Stimulated activated memory B cell treated with anti-CD40 and anti-IgM and Interleukin-4, amounts not matched to agents 10 μg/mL and 1 μg/mL and 100 μg/mL, for 72 hours (primary cell): Measurements from ENCODE around the gene CCDC70.
"Not testable (repeated sequence)": the region's sequence is repeated elsewhere in the genome, so short reads cannot be mapped to it uniquely, and the experiment has no call there.

Source experiments
- ATAC-seq: fragments of 150-1000 bp; cut with Tn5 transposase; 2 replicates; pipeline ENCODE4 v1.10.0; 2021
- H3K27ac Mint-ChIP-seq: one replicate; pipeline ENCODE4 v1.8.0; 2022; ENCODE audit warnings: mild to moderate bottlenecking, mixed read lengths
- H3K27me3 Mint-ChIP-seq: one replicate; pipeline ENCODE4 v1.8.0; 2022; ENCODE audit warnings: mixed read lengths
- H3K36me3 Mint-ChIP-seq: one replicate; pipeline ENCODE4 v1.8.0; 2022; ENCODE audit warnings: mixed read lengths
- H3K4me1 Mint-ChIP-seq: one replicate; pipeline ENCODE4 v1.8.0; 2022; ENCODE audit warnings: mixed read lengths
- H3K4me3 Mint-ChIP-seq: one replicate; pipeline ENCODE4 v1.8.0; 2022; ENCODE audit warnings: mild to moderate bottlenecking, moderate library complexity, mixed read lengths
- H3K9me3 Mint-ChIP-seq: one replicate; pipeline ENCODE4 v1.8.0; 2022; ENCODE audit warnings: mixed read lengths

CCDC70 gene

GRCh38 chr13:51824712-51825111 lies 37.1 kb upstream of the CCDC70 start:
- peaks cover 61% of the 10 kb centered on the region for H3K4me1 Mint-ChIP-seq
- H3K27me3 Mint-ChIP-seq, H3K27ac Mint-ChIP-seq, H3K9me3 Mint-ChIP-seq, ATAC-seq, H3K4me3 Mint-ChIP-seq, H3K36me3 Mint-ChIP-seq: not testable (repeated sequence)

- H3K4me3 Mint-ChIP-seq, result no peak overlapping the region
- ATAC-seq, result no peak
- H3K4me1 Mint-ChIP-seq, result peaks cover 61% of the 10 kb centered on the region
- H3K36me3 Mint-ChIP-seq, result no peaks in the 10 kb centered on the region
- no peak overlapping the region for H3K27ac Mint-ChIP-seq
- H3K9me3 Mint-ChIP-seq, result no peaks in the 10 kb centered on the region
- no peaks in the 10 kb centered on the region for H3K27me3 Mint-ChIP-seq
These were observed 36.6 kb upstream of the CCDC70 start for GRCh38 chr13:51825165-51825592.

GRCh38 chr13:51825681-51826254 lies 36.0 kb upstream of the CCDC70 start:
- no peaks in the 10 kb centered on the region for H3K9me3 Mint-ChIP-seq
- H3K4me1 Mint-ChIP-seq, result peaks cover 57% of the 10 kb centered on the region
- H3K36me3 Mint-ChIP-seq, result no peaks in the 10 kb centered on the region
- H3K27me3 Mint-ChIP-seq, result no peaks in the 10 kb centered on the region
- no peak overlapping the region for H3K4me3 Mint-ChIP-seq
- no peak overlapping the region for H3K27ac Mint-ChIP-seq
- no peak for ATAC-seq

GRCh38 chr13:51826606-51827005 lies 35.2 kb upstream of the CCDC70 start:
- H3K4me1 Mint-ChIP-seq, result peaks cover 49% of the 10 kb centered on the region
- no peaks in the 10 kb centered on the region for H3K27me3 Mint-ChIP-seq
- no peaks in the 10 kb centered on the region for H3K9me3 Mint-ChIP-seq
- H3K36me3 Mint-ChIP-seq, result no peaks in the 10 kb centered on the region
- no peak overlapping the region for H3K27ac Mint-ChIP-seq
- no peak for ATAC-seq
- H3K4me3 Mint-ChIP-seq, result no peak overlapping the region

- Mint-ChIP-seq H3K36me3 (no peaks in the 10 kb centered on the region), H3K9me3 (no peaks in the 10 kb centered on the region), H3K4me3 (no peak overlapping the region), H3K4me1 (peaks cover 49% of the 10 kb centered on the region), H3K27me3 (no peaks in the 10 kb centered on the region), H3K27ac (no peak overlapping the region)
- no peak for ATAC-seq
These were observed 34.5 kb upstream of the CCDC70 start for GRCh38 chr13:51827254-51827653.

- Mint-ChIP-seq H3K27me3 (peaks cover 15% of the 10 kb centered on the region), H3K4me3 (no peak overlapping the region), H3K4me1 (peaks cover 52% of the 10 kb centered on the region), H3K27ac (no peak overlapping the region), H3K9me3 (no peaks in the 10 kb centered on the region), H3K36me3 (no peaks in the 10 kb centered on the region)
- ATAC-seq, result no peak
These were observed 32.8 kb upstream of the CCDC70 start for GRCh38 chr13:51828730-51829567.

- ATAC-seq, result no peak
- H3K27me3 Mint-ChIP-seq, result peaks cover 15% of the 10 kb centered on the region
- H3K27ac Mint-ChIP-seq, result no peak overlapping the region
- no peaks in the 10 kb centered on the region for H3K36me3 Mint-ChIP-seq
- H3K4me3 Mint-ChIP-seq, result no peak overlapping the region
- H3K9me3 Mint-ChIP-seq, result no peaks in the 10 kb centered on the region
- H3K4me1 Mint-ChIP-seq, result peaks cover 52% of the 10 kb centered on the region
These were observed 32.2 kb upstream of the CCDC70 start for GRCh38 chr13:51829568-51829899.

GRCh38 chr13:51831519-51831918 lies 30.2 kb upstream of the CCDC70 start:
- Mint-ChIP-seq H3K9me3 (no peaks in the 10 kb centered on the region), H3K4me1 (peaks cover 39% of the 10 kb centered on the region), H3K27ac (peak overlapping the region; percentile 1), H3K36me3 (no peaks in the 10 kb centered on the region), H3K4me3 (no peak overlapping the region), H3K27me3 (peaks cover 15% of the 10 kb centered on the region)
- no peak for ATAC-seq

GRCh38 chr13:51832471-51833152 lies 29.2 kb upstream of the CCDC70 start:
- Mint-ChIP-seq H3K4me3 (peak overlapping the region; percentile 32), H3K4me1 (peaks cover 39% of the 10 kb centered on the region), H3K9me3 (no peaks in the 10 kb centered on the region), H3K27me3 (peaks cover 23% of the 10 kb centered on the region), H3K27ac (peak overlapping the region; percentile 1), H3K36me3 (no peaks in the 10 kb centered on the region)
- ATAC-seq, result peak; percentile 94

GRCh38 chr13:51833980-51834379 lies 27.8 kb upstream of the CCDC70 start:
- H3K9me3 Mint-ChIP-seq, result no peaks in the 10 kb centered on the region
- no peaks in the 10 kb centered on the region for H3K36me3 Mint-ChIP-seq
- H3K27me3 Mint-ChIP-seq, result peaks cover 32% of the 10 kb centered on the region
- peaks cover 31% of the 10 kb centered on the region for H3K4me1 Mint-ChIP-seq
- no peak for ATAC-seq
- H3K27ac Mint-ChIP-seq, result no peak overlapping the region
- H3K4me3 Mint-ChIP-seq, result no peak overlapping the region

GRCh38 chr13:51834581-51835171 lies 27.1 kb upstream of the CCDC70 start:
- H3K4me3 Mint-ChIP-seq, result no peak overlapping the region
- H3K36me3 Mint-ChIP-seq, result no peaks in the 10 kb centered on the region
- no peaks in the 10 kb centered on the region for H3K9me3 Mint-ChIP-seq
- H3K27ac Mint-ChIP-seq, result no peak overlapping the region
- no peak for ATAC-seq
- H3K27me3 Mint-ChIP-seq, result peaks cover 39% of the 10 kb centered on the region
- H3K4me1 Mint-ChIP-seq, result peaks cover 24% of the 10 kb centered on the region

- ATAC-seq, result no peak
- H3K27me3 Mint-ChIP-seq, result peaks cover 39% of the 10 kb centered on the region
- no peak overlapping the region for H3K4me3 Mint-ChIP-seq
- H3K36me3 Mint-ChIP-seq, result no peaks in the 10 kb centered on the region
- no peak overlapping the region for H3K27ac Mint-ChIP-seq
- peaks cover 12% of the 10 kb centered on the region for H3K4me1 Mint-ChIP-seq
- no peaks in the 10 kb centered on the region for H3K9me3 Mint-ChIP-seq
These were observed 24.8 kb upstream of the CCDC70 start for GRCh38 chr13:51837016-51837415.

GRCh38 chr13:51838240-51838846 lies 23.4 kb upstream of the CCDC70 start:
- Mint-ChIP-seq H3K36me3 (no peaks in the 10 kb centered on the region), H3K4me3 (no peak overlapping the region), H3K27me3 (peaks cover 29% of the 10 kb centered on the region), H3K4me1 (no peaks in the 10 kb centered on the region), H3K27ac (no peak overlapping the region), H3K9me3 (no peaks in the 10 kb centered on the region)
- no peak for ATAC-seq

GRCh38 chr13:51839711-51840540 lies 21.8 kb upstream of the CCDC70 start:
- no peak overlapping the region for H3K27ac Mint-ChIP-seq
- peaks cover 3% of the 10 kb centered on the region for H3K4me1 Mint-ChIP-seq
- ATAC-seq, result no peak
- peaks cover 32% of the 10 kb centered on the region for H3K27me3 Mint-ChIP-seq
- H3K36me3 Mint-ChIP-seq, result no peaks in the 10 kb centered on the region
- no peak overlapping the region for H3K4me3 Mint-ChIP-seq
- H3K9me3 Mint-ChIP-seq, result no peaks in the 10 kb centered on the region
